HG03469 (cell line): ENCODE data around the gene RUNDC1.

Experiments used
- ATAC-seq: cut with Tn5 transposase; IDR thresholded peaks from one replicate; pipeline ENCODE4 v1.9.1; 2021; ENCODE audit warnings: mild to moderate bottlenecking, moderate library complexity, moderate number of reproducible peaks; ENCODE audit not compliant: unreplicated experiment

The RUNDC1 gene

DNA sequence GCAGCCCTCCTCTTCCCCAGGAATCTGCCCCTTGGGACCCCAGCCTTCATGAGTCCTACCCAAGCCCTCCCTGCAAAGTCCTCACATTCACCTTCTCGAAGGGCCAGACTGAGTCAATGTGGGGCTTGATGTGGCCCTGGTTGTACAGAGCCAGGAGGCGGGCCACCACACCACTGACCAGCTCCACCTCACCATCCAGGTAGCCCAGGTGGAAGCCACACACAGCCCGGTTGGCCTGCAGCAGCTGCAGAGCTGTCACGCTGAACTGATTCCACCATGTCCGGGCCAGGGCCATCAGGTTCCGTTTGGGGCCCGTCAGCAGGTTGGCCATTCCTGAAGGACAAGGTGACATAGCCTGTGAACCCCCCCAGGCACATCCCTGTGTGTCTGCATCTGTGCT, 35.9 kb downstream of the RUNDC1 start:
- no peak for ATAC-seq

DNA sequence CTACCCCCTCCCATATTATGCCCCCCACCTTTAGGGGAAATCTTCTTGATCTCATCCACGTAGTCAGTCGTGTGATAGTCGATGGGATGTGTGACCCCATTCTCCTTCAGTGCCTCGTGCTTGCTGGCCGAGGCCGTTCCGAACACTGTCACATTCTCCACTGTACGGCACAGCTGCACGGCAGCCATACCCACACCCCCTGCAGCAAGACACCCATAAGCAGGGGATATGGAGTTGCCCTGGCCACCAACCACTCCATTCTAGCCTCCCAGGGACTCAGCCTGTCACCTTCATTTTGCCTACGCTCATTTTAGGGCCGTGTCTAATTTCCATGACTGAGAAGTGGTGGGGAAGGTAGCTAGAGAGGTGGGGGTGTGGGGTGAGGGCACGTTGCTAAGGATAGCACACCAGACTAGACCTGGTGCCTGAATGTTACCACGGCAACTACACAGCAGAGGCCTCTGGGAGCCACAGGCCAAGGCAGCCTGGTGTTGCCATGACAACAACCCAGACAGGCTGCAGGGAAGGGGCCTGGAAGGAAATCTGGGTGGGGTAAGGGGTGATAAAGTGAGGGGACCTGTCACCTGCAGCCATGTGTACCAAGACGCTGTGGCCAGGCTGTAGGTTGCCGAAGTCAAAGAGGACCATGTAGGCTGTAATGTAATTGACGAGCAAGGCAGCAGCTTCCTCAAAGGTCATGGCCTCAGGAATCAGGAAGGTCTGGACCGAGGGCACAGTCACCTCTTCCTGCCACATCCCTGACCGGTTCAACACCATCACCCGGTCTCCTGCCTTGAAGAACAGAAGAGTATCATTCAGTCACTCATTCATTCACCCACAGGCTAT, 37.9 kb downstream of the RUNDC1 start:
- ATAC-seq = no peak

DNA sequence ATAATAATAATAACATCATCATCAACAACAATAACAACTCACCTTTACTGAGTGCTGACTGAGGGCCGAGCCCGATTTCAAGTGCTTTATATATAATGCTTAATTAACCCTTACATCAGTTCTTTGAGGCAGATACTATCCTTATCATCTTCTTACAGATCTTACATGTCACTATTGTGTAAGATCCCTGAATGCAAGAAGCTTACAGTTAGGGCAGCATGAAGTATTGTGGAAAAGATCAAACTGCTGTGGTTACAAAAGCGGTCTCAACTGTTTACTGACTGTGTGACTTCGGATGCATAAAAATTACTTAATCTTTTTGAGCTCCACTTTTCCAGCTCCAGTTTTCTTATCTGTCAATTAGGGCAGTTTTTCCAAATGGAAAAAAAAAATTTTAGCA, 38.6 kb downstream of the RUNDC1 start:
- ATAC-seq = no peak

DNA sequence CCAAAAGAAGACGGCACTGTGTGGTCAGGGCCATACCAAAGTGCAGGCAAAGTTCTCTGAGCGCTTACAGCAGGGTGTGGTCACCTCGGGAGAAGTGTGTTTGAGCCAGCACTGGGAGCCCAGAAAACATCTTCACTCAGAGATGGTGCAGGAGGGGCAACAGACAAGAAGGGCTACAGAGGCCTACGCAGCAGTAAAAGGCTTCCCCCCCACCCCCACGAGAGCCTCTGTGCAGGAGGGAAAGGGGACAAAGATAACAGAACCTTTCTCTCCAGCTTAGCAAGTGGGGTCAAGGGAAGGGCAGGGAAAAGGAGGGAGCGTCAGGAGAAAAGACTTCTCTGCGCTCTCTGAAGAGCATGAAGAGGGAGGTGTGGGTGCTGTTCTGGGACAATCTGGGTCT, 39.1 kb downstream of the RUNDC1 start:
- no peak for ATAC-seq

DNA sequence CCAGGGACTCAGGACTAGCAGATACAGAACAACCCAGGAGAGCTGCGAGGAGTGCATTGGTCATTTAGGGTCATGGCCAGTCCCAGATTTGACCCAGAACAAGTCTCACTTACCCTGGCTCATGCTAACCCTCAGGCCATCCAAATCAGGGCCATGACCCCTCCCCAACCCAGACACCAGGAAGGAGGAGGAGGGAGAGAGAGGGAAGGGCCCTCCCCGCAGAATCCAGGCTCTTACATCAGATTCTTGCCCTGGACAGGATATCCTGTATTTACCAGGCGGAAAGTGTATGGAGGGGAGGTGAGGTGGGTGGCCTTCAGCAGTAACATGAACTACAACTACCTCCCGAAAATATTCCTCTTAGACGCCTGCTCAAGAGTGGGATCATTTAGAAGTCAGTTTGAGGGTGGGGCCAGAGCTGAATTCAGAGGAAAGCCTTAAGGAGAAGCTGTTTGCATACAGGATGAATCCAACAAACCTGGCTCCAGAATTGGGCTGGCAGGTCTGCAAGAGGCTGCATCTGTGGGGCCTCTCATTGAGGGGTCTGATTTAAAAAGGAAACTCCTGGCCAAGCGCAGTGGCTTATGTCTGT, 39.8 kb downstream of the RUNDC1 start:
- no peak for ATAC-seq

DNA sequence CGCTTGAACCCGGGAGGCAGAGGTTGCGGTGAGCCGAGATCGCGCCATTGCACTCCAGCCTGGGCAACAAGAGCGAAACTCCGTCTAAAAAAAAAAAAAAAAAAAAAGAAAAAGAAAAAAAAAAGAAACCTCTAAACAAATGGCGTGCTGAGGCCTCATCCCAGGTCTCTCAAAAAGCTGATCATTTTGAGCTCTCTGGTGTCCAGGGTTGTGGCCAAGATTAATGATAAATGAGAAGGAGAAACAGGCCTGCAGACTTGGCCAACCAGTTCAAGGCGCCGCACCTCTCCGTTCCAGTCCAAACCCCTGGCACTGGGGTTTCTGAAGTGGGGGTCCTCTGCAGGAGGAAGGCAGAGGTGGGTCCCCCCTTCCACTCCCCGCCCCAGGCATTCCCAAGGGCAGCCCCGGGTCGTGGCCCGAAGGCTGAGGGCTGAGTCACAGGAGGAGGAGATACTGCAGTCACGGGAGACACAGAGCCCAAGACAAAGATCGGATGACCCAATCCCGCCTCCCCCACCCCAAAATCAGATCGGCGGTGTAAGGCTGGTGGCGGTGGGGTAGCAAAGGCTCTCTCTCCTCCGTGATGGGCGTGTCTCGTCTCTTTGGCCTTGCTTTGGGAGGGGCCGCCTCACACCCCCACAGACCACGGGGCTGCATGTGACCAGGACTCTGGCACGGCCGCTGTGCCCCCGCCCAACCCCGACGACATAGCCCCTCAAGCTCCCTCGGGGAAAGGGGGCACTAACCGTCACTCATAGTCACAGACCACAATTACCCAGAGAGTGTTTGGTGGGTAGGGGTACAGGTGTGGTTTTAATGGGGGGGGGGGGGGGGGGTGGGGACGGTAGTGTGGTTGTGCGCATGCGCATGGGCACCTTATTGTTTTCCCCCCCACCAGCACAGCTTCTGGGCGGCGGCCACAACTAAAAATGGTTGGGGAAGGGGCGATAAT, 40.7 kb downstream of the RUNDC1 start:
- no peak for ATAC-seq

DNA sequence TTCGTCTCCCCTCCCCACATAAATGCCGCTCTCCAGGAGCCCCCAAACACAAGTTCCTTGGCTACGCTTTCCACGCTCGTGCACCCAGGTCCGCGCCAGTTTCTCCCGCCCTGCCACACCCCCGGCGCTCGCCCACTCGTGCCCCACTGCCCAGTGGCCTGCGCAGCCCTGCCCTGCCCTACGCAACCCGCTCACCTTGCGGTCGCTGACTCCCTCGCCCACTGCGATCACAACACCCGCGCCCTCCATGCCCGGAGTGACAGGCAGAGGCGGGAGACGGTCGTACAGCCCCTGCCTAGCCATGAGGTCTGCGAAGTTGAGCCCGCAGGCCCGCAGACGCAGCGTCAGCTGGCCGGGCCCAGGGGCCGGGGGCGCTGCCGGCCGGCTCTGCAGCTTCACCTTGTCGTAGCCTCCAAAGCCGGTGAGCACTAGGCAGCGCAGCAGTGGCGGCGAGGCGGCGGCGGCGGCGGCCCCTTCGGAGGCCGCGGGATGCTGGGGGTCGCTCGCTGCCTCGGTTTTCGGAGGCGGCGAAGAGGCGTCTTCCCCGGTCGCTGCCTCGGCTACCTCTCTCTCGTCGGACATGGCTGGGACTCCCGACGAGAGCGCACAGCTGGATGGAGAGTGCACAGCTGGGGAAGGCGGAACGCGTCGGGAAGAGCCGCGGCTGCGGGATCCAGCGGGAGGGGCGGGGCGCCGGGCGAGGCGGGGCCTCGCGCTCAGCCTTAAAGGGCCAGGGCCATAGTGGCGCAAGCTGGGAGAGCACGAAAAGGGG, 41.6 kb downstream of the RUNDC1 start, which contains the start of gene VAT1:
Gene VAT1, minus strand, starts transcription at position 645 of the 772 bp plus-strand sequence. Its CDS starts 63 bp downstream, at position 582.
- no peak for ATAC-seq

DNA sequence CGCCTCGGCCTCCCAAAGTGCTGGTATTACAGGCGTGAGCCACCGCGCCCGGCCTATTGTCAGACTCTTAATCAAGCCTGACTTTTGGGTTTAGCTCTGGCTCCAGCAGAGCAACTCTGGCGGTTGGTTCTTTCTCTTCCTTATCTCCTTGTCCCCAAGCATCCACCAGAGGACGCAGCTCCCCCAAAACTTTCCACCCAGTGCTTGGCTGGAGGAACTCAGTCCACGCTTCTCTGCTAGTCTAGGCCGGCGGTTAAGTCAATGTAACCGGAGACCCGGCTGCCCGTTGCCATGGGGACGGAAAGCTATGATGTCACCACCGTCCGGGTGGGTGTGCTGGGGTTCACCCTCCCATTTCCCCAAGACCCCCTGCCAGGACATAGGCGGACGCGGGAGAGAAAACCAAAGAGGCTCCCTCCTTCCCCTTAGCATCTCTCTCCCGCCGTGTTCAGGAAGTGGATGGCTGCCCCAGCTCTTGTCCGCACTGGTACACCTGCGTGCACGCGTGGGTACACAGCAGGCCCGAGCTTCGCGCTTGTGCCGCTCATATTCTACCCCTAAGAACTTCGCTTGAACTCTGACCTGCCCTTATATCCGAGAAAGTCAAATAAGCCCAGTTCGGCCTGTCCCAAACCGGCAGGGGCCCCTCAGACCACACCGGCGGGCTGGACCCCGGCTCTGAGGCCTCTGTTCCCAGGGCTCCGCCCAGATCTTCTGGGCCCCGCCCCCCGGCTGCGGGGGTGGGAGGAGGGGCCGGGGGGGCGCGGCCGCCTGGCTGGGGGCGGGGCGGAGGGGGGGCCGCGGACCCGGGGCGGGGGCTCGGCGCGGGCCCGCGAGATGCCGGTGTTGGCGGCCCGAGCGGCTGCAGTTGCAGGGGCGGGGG, 44.3 kb downstream of the RUNDC1 start, which contains the start of gene RND2:
Gene RND2, plus strand, starts transcription at position 825 of the 883 bp plus-strand sequence. CDS start 117 bp downstream, outside the sequence.
- ATAC-seq = no peak

DNA sequence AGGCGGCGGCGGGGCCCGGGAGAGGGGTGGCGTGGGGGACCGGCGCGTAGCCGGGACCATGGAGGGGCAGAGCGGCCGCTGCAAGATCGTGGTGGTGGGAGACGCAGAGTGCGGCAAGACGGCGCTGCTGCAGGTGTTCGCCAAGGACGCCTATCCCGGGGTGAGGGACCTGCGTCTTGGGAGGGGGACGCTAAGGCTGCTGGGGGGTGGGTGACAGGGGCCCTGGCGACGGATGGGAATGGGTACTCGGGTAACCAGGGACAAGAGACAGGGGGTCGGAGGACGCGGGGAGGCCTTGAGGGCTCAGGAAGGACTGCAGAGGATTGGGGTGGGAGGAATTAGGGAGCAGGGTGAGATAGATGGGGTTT, 44.9 kb downstream of the RUNDC1 start:
- ATAC-seq = no peak

DNA sequence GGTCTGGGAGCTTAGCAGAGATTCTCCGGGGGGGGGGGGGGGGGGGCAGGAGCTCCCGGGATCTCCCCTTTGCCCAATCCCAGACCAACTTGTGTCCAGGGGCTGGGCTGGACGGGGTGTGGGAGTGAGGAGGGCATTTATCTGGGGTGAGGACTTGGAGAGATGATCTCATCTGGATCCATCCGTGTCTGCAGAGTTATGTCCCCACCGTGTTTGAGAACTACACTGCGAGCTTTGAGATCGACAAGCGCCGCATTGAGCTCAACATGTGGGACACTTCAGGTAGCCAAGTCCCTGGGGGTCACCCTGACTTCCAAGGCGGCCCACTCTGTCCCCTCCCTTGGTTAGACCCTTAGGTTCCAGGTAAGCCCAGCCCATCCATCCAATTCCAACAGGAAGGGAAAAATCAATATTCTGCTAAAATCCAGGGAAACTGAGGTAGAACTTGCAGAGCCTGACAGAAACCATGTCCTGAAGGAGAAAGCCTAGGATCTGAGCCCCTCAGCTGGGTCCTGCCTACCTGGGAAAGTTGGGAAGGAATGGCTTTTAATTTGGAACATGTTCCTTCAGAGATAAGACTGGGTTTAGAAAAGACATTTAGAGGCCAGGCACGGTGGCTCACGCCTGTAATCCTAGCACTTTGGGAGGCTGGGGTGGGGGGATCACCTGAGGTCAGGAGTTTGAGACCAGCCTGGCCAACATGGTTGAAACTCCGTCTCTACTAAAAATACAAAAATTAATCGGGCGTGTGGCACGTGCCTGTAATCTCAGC, 45.6 kb downstream of the RUNDC1 start:
- no peak for ATAC-seq

DNA sequence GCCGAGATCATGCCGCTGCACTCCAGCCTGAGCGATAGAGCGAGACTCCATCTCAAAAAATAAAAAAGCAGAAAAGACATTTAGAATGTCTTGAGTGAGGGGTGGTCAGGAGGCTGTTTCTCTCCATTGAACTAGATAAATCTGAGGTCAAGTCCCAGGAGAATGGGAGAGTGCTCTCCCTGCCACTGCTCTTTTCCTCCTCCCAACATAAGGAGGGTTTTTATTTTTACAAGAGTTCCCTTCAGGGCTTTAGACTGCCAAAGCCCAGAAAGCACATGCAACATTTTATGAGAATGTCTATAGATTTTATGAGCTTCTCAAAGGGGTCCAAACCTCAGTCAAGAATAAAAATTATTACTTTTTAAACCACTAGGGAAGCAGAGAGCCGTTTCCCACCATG, 46.2 kb downstream of the RUNDC1 start:
- no peak for ATAC-seq

DNA sequence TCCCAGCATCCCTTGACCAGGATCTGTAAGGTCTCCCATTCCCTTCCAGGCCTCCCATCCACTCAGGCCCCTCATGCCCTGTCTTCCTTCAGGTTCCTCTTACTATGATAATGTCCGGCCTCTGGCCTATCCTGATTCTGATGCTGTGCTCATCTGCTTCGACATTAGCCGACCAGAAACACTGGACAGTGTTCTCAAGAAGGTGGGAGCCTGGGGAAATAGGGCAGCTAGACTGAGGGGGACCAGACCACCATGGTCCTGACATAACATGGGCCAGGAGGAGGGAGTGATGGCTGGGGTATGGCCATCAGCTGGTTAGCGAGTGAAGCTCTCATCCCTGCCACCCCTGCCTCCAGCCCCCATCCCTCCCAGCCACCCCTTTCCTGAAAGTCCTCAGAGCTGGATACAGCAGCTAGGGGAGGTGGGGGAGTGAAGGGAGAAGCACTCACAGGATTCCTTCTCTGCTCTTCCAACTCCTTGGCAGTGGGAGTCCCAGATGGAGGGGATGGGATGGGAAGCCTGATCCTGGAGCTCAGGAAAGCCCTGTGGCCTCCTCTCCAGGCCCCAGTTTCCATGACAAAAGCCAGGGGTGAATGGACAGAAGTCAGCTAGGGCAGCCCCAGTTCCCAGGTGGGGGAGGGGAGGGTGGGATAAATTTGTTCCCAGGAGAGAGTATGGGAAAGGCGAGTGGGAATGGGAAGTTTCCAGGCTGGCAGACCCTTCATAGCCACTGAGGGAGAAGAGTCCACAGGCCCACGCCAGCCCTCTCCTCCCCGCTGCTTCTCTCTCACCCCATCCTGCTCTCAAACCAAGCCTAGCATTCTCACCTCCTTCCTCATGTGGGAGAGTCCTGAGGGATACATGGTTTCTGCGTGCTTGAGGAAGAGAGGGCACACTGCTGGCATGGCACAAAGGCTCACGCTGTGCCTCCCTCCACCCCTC, 47.0 kb downstream of the RUNDC1 start:
- no peak for ATAC-seq

DNA sequence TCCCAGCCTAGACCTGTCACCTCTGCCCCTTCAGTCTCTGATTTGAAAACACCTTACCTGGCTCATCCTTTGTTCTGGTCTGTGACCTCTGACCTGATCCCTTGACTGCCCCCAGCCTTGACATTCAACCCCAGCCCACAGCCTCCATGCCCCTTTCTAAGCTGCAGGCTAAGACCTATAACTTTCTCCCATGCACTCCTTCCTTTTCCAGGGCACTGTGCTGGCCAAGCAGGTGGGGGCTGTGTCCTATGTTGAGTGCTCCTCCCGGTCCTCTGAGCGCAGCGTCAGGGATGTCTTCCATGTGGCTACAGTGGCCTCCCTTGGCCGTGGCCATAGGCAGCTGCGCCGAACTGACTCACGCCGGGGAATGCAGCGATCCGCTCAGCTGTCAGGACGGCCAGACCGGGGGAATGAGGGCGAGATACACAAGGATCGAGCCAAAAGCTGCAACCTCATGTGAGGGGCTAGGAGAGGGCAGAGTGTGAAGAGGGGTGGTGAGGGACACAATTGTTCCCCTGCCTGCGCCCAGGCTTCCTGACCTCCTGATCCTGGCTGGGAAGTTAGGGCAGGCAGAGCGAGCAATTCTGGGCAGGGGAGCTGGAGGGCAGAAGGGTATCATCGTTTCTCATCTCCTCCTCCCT, 48.0 kb downstream of the RUNDC1 start:
- no peak for ATAC-seq

DNA sequence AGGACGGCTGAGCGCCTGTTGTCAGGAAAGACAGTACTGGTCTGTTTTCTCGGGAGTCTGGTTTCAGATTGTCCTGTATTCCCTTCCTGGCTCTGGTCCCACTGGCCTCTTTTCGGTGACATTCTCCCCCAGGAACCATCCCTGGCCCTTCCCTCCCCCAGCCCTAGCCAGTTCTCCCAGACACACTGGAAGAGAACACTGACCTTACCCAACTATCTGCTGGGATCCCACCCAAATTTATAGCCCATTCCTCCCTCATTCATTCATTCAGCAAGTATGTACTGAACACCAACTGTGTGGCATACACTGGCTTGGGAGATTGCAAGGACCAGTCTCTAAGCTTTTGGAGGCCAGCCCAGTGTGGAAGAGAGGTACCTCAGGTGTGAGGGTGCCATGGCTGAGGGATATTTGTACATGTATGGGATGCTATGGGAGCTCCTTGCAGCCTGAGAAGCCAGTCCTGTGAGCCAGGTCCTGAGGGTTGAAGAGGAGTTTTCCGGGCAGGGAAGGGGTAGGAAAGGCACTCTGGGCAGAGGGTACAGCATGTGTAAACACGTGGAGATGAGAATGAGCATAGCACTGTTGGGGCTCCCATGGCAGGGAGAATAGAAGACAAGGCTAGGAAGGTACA, 49.9 kb downstream of the RUNDC1 start:
- no peak for ATAC-seq

DNA sequence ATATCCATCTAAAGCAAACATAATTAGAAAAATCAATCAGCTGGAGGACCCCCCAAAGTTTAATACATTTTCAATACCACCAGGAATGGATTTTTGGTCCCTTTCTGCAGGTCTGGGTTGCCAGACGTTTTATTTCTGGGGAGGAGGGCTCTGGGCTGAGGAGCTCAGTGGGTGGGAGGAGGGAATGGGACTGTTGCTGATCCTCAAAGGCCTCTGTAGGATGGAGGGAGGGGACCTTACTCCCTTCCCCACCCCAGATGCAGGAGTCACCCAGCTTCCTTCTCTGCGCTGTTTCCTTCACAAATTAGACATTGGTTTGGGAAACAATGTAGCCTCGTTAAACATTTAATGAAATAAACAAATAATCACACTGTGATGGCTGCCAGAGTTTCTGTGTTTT, 51.3 kb downstream of the RUNDC1 start:
- no peak for ATAC-seq

DNA sequence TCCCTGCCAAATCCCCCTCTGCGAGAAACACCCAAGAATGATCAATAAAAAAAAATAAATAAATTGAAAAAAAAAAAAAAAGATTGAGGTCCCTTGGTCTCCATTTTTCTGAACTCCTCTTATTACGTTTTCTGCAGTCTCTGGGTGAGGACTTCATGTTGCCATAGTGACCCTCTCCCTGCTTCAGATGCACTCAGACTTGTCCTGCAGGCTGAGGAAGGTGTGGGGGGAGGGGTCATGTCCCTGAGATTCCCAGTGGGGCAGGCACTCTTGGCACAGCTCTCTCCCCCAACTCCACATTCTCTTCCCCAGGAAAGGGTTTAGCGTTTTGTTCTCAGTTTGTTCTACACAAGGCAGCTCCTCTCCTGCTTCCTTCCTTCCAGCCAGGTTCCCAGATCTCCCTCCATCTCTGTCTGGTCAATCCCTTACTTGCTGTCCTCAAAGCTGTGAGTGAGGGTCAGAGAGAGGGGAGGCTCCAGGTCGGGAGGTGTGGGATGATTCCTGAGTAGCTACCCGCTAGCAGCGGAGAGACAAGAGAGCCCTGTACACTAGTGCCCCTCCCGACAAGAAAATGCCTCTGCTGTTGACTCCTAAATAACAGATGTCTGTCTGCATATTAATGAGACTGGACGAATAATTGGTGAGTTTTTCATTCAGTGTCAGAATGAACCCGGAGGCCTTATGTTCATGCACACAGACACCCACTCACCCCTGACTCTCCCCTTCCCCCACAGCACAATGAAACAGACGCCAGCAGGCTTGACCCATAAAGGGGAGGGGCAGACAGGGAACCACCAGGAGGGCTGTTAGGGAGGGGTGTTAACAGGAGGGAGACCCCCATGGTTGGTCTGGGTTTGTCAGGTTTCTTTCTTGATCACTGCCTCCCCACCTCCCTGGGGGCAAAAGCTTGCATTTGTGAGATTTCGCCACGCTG, 53.9 kb downstream of the RUNDC1 start:
- ATAC-seq = no peak
